ENCODE measurements around the gene CMBL.
"Not testable (repeated sequence)": the region's sequence is repeated elsewhere in the genome, so short reads cannot be mapped to it uniquely, and the experiment has no call there.

The CMBL gene

GRCh38 chr5:10333154-10334006 is 25.7 kb upstream of the CMBL start:
- DNase-seq, result peak; percentile 24

DNA sequence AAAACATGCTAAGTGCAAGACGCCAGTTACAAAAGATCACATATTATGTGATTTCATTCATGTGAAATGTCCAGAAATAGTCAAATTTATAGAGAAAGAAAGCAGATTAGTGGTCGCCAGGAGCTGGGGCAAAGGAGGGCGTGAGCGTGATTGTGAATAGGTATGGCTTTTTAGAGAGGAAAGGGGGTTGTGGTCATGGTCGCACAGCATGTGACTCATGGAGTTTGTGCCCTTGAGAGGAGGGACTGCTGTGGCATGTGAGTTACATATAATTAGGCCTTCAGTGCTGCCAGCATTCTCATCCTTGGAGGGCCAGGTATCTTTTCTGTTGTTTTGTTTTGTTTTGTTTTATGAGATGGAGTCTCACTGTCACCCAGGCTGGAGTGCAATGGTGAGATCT is 24.6 kb upstream of the CMBL start:
- no peak for DNase-seq

GRCh38 chr5:10331341-10331796 is 23.7 kb upstream of the CMBL start:
- no peak for DNase-seq

DNA sequence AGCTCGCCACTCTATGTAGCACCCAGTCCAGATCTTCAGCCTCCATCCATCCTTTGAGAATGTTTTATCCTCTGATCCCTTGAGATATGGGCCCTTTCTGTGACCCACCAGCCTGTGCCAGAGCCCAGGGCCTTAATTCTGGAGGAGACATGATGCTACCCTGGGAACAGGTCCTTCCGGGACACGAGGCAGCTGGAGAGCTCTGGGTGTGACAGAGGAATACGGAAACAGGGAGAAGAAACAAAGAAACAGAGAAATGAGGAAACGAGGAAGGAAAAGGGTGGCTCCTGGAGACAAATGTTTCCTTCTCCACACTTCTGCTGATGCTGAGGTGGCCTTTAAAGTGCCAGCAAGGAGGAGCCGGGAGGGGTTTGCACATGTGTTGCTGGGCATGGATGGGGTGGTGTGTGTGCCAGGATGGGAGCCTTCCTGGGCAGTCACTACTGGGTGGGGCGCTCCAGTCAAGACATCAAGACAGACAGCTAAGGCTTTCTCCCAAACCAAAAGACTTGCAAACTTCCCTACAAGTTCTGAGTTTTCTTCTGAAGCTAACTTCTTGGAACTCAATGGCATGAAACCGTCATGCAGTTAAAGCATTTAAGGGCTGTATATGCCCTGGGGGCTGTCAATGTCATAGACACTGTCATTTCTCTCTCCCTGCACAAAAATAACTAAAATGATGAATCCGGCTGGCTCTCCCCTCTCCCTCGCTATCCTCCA is 23.0 kb upstream of the CMBL start:
- DNase-seq, result no peak

- DNase-seq, result no peak
These were observed 22.2 kb upstream of the CMBL start for GRCh38 chr5:10329820-10330481.

DNA sequence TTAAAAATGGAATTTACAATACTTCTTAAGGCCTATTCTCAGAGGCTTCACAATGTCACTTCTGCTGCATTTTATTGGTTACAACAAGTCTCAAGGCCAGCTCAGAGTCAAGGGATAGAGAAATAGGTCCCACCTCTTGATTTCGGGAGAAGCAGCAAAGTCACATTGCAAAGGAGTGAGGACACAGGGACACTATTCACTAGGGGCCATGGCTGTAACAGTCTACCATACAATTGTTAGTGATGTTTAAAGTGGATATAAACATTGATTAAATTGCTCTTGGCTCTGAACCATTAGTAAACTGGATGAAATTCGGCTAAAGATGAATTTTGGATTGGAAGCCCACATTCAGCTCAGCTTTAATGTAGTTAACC is 21.7 kb upstream of the CMBL start:
- no peak for DNase-seq

DNA sequence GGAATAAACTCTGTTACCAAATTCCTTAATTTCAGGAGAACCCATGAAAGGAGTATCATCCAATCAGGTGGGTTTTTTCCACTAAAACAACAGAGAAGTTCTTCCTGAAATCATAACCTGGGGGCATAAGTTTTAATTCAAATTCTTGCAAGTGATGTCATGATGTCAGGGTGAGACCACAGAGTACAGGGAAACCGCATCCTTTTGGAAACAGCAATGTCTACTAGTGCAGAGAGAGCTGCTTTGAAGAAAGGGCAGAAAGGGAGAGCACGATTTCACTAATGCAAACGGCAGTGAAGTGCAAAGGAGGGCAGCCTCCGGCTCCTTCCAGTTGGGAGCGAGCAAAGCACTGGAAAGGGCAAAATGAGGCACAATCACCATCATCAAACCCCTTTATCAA is 20.6 kb upstream of the CMBL start:
- no peak for DNase-seq

DNA sequence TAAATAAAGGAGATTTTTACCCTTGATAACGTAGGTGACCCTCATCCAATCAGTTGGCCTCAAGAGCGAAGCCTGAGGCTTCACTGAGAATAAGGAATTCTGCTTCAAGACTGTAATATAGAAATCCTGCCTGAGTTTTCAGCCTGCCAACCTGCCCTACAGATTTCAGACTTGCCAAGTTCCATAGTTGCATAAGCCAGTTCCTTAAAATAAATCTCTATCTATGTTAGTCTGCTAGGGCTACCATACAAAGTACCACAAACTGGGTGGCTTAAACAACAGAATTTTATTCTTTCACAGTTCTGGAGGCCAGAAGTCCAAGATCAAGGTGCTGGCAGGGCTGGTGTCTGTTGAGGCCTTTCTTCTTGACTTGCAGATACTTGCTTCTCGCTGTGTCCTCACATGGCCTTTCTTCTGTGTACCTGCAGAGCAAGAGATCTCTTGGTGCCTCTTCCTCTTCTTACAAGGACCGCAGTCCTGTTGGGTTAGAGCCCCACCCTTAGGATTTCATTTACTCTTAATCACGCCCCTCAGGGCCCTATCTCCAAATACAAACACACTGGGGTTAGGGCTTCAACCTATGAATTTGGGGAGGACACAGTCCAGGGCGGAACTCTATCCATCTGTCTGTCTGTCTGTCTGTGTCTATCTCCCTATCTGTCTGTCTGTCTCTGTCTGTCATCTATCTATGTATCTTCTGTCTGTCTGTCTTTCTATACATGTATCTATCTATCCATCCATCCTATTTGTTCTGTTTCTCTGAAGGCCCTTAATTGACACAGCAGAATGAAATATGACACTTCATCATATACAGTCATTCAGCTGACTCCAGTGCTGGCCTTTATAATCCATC is 17.0 kb upstream of the CMBL start:
- no peak for DNase-seq

DNA sequence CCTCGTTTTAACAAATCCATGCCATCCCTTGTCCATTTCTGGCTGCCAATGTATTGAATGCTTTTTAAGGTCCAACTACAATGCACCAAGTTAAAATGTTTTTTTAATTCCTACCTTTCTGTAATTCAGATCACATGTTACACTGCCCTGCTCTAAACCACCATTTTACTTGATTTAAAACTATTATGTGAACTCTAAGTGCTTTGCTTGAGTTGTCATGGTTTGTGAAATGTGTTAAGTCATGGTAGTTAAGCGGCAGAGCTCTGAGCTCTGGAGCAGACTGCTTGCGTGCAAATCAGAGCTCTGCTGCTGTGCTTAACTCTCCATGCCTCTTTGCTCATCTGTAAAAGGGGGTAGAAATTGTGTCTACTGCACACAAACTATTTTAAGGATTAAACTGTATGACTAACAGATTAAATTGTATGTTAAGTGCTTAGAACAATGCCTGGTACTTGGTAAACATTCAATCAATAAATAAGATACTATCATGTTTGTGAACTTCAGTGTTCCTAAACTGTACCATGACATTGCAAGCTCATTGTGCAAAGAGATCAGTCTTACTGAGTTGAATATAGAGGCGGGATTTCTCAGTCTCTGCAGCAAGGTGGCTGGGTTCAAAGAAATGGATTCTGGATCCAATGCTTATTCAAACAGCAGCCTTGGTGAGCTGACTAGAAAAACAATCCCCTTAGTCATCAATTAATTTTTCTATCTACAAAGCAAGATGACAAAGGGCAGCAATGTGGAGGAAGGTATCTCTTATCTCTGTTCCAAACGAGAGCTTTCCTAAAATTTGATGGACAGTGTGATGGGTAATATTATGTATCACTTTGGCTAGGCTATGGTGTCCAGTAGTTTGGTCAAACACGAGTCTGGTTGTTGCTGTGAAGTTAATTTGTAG is 16.1 kb upstream of the CMBL start:
- DNase-seq, result no peak

DNA sequence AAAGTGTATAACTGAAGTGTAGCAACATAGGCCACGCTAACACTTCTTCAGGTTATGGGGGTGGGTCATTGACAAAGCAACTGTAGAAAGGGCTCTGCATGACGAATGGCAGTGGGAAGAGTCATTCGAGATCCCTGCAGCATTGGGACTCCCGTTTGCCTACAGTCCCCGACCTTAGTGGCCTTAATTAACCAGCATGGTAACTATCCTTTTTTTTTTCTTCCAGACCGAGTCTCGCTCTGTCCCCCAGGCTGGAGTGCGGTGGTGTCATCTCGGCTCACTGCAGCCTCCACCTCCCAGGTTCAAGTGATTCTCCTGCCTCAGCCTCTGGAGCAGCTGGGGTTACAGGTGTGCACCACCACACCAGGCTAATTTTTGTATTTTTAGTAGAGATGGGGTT is 14.2 kb upstream of the CMBL start:
- no peak for DNase-seq

- no peak for DNase-seq
These were observed 13.1 kb upstream of the CMBL start for GRCh38 chr5:10320793-10321192.

DNA sequence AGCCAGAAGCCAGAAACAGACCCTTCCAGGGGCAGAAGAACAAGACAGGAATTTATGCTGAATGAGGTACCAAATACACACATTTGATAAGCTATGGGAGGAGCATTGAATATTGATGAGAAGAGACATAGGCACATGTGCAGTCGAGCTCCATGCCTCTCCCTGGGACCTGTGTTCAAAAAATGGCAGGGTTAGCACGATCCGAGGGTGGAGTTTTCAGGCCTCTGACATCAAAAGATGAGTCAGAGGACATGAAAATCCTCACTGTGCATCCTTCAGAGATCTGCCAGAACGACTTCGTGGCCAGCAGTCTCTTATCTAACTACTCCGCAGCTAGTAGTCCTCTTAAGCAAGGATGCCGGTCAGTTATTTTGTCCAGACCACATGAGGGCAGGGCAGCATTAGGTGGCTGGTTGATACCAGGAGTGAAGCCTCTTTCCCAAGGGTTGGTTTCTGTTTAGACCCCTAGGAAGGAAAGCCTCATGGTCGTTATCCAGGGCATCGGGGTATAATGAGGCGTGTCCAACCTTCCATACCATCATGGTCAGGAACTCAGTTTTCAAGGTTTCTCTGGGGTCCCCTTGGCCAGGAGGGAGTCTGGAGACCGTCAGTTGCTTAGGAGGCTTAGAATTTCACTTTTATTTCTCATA is 11.6 kb upstream of the CMBL start:
- no peak for DNase-seq

GRCh38 chr5:10317825-10318682 is 10.4 kb upstream of the CMBL start:
- DNase-seq, result no peak

- no peak for DNase-seq
These were observed 8.3 kb upstream of the CMBL start for GRCh38 chr5:10315824-10316509.

- no peak for DNase-seq
These were observed 7.5 kb upstream of the CMBL start for GRCh38 chr5:10315201-10315600.

DNA sequence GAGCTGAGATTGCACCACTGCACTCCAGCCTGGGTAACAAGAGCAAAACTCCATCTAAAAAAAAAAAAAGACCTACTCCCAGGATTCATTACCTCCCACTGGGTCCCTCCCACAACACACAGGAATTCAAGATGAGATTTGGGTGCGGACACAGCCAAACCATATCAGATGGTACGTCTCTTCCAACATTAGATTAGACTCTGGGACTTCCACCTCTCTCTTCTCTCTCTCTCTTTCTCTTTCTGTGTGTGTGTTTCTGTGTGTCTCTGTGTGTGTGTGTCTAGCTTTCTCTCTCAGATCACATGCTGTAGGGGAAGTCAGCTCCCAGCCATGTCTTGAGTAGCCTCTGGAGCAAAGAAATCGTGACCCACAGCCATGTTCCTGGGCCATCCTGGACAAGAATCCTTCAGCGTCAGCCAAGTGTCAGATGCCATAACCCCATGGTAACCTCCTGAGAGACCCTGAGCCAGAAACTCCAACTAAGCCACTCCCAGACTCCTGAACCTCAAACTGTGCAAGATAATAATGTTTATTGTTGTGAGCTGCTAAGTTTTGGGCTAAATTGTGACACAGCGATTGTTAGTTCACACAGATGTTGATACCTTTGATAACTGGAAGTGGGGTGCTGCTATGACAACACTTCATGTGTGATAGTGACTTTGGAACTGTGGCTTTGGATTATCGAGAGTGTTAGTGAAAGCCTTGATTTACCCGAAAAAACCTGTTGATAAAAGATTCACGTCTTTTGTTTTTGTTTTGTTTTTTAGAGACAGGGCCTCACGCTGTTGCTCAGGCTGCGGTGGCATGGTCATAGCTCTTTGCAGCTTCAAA is 4.1 kb upstream of the CMBL start:
- no peak for DNase-seq

DNA sequence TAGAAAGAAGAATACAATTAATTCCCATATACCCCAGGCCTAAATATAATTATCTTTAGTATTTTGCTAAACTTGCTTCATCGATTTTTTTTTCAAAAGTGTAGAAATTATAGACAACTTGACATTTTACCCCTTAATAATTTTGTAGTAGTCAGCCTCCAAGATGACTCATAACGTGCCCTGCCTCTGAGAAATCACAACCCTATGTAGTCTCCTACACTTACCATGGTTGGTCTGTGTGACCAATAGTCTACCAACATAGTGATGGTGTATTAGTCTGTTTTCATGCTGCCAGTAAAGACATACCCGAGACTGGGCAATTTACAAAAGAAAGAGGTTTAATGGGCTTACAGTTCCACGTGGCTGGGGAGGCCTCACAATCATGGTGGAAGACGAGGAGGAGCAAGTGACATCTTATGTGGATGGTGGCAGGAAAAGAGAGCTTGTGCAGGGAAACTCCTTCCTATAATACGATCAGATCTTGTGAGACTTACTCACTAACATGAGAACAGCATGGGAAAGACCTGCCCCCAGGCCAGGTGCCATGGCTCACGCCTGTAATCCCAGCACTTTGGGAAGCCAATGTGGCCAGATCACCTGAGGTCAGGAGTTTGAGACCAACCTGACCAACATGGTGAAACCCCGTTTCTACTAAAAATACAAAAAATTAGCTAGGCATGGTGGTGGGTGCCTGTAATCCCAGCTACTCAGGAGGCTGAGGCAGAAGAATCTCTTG is 3.3 kb upstream of the CMBL start:
- not testable (repeated sequence) for DNase-seq

All from activated T-cell treated with anti-CD3 and anti-CD28 coated beads, Interleukin-2, amount 50 U/mL, for 1 hour (primary cell).